ENCODE results near the gene TMEM135.

- TF ChIP-seq, protein P1, sequence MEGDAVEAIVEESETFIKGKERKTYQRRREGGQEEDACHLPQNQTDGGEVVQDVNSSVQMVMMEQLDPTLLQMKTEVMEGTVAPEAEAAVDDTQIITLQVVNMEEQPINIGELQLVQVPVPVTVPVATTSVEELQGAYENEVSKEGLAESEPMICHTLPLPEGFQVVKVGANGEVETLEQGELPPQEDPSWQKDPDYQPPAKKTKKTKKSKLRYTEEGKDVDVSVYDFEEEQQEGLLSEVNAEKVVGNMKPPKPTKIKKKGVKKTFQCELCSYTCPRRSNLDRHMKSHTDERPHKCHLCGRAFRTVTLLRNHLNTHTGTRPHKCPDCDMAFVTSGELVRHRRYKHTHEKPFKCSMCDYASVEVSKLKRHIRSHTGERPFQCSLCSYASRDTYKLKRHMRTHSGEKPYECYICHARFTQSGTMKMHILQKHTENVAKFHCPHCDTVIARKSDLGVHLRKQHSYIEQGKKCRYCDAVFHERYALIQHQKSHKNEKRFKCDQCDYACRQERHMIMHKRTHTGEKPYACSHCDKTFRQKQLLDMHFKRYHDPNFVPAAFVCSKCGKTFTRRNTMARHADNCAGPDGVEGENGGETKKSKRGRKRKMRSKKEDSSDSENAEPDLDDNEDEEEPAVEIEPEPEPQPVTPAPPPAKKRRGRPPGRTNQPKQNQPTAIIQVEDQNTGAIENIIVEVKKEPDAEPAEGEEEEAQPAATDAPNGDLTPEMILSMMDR (IDR thresholded peaks at IDR 0.05) = no peak
- TF ChIP-seq EZH2 (IDR thresholded peaks at IDR 0.05; ENCODE audit: borderline replicate concordance, insufficient read depth, low read depth, low read length, poor library complexity, severe bottlenecking) = no peak
Measured at GRCh38 chr11:87292598-87292997, 254.9 kb downstream of the TMEM135 start.
